Measurements from ENCODE around the gene DAG1. TPM values are rescaled to one million over a fixed set of nuclear protein-coding genes. Genes with fewer than 3 reads are reported as not detected.

DAG1 gene
- total and polyA plus RNA-seq, 11 donors = 39.9 to 218 (median 140) TPM

GRCh38 chr3:49530231-49530630 lies 60.2 kb downstream of the DAG1 start:
- Histone ChIP-seq H3K27ac (no peak overlapping the region), H3K27me3 (no peaks in the 10 kb centered on the region), H3K4me3 (no peak overlapping the region), H3K36me3 (peaks cover 0 to 51% (median 40%) of the 10 kb centered on the region in 9 donors), H3K4me1 (peaks cover 0 to 10% (median 0%) of the 10 kb centered on the region in 12 donors), H3K9me3 (no peaks in the 10 kb centered on the region)
- intact Hi-C loops (cut with DNase I) = no loop called here
- no peak for ATAC-seq
- no peak for DNase-seq
- TF ChIP-seq CTCF (IDR thresholded peaks at IDR 0.05) (no peak), POLR2A (IDR thresholded peaks at IDR 0.05) (no peak)
- WGBS, 4 donors = 78 to 83% (median 81%) methylated on average over 5 of the region's 5 CpGs

GRCh38 chr3:49530701-49531100 lies 60.6 kb downstream of the DAG1 start:
- Histone ChIP-seq H3K4me1 (peaks cover 0 to 14% (median 0%) of the 10 kb centered on the region in 12 donors), H3K36me3 (peaks cover 0 to 53% (median 40%) of the 10 kb centered on the region in 9 donors), H3K27me3 (no peaks in the 10 kb centered on the region), H3K9me3 (no peaks in the 10 kb centered on the region), H3K27ac (no peak overlapping the region), H3K4me3 (no peak overlapping the region)
- WGBS, 4 donors = 67 to 79% (median 74%) methylated on average over 6 to 8 of the region's 8 CpGs
- intact Hi-C loops (cut with DNase I) = no loop called here
- no peak for TF ChIP-seq CTCF (IDR thresholded peaks at IDR 0.05)
- TF ChIP-seq POLR2A (IDR thresholded peaks at IDR 0.05) = no peak
- no peak for DNase-seq
- no peak for ATAC-seq

GRCh38 chr3:49531218-49531617 lies 61.2 kb downstream of the DAG1 start:
- TF ChIP-seq CTCF (IDR thresholded peaks at IDR 0.05) (no peak), POLR2A (IDR thresholded peaks at IDR 0.05) (no peak)
- no peak for ATAC-seq
- intact Hi-C loops (cut with DNase I) = no loop called here

GRCh38 chr3:49531715-49532114 lies 61.6 kb downstream of the DAG1 start:
- H3K36me3 ChIP-seq = peaks cover 0 to 48% (median 40%) of the 10 kb centered on the region in 9 donors
- intact Hi-C loops (cut with DNase I) = no loop called here
- H3K9me3 ChIP-seq = no peaks in the 10 kb centered on the region
- no peaks in the 10 kb centered on the region for H3K27me3 ChIP-seq
- no peak for ATAC-seq
- TF ChIP-seq CTCF (IDR thresholded peaks at IDR 0.05) (no peak), POLR2A (IDR thresholded peaks at IDR 0.05) (no peak)
- H3K4me1 ChIP-seq = peaks cover 0 to 17% (median 0%) of the 10 kb centered on the region in 12 donors
- H3K27ac ChIP-seq = no peak overlapping the region
- 91 to 97% (median 96%) methylated on average over 15 to 16 of the region's 16 CpGs for WGBS, 4 donors
- DNase-seq = no peak
- H3K4me3 ChIP-seq = no peak overlapping the region

More at GRCh38 chr3:49531218-49531617, 61.2 kb downstream of the DAG1 start:
- Histone ChIP-seq H3K27ac (no peak overlapping the region), H3K9me3 (no peaks in the 10 kb centered on the region), H3K27me3 (no peaks in the 10 kb centered on the region), H3K36me3 (peaks cover 0 to 48% (median 40%) of the 10 kb centered on the region in 9 donors), H3K4me1 (peaks cover 0 to 17% (median 0%) of the 10 kb centered on the region in 12 donors), H3K4me3 (no peak overlapping the region)
- no peak for DNase-seq
- WGBS, 4 donors = 87 to 100% (median 89%) methylated on average over 5 to 10 of the region's 10 CpGs
